Measurements from ENCODE around the gene CD180. TPM values are rescaled to one million over a fixed set of nuclear protein-coding genes. Genes with fewer than 3 reads are reported as not detected.

Gene CD180
- total RNA-seq, 1 donor from 2014 or later, result not detected

- H3K4me3 Mint-ChIP-seq (ENCODE audit: low read depth), result no peak overlapping the region
- no peaks in the 10 kb centered on the region for H3K27me3 Mint-ChIP-seq
- peaks cover 20% of the 10 kb centered on the region for H3K36me3 Mint-ChIP-seq (ENCODE audit: insufficient read depth)
- H3K27ac Mint-ChIP-seq, result no peak overlapping the region
- no peak for TF ChIP-seq CTCF (IDR thresholded peaks at IDR 0.05; ENCODE audit: unreplicated experiment)
- H3K4me1 Mint-ChIP-seq (ENCODE audit: low read depth), result peaks cover 38% of the 10 kb centered on the region
- no peaks in the 10 kb centered on the region for H3K9me3 Mint-ChIP-seq (ENCODE audit: low read depth)
- no peak for DNase-seq (ENCODE audit: low spot score, unreplicated experiment)
Measured at GRCh38 chr5:67140413-67140812, 56.2 kb downstream of the CD180 start.

GRCh38 chr5:67139030-67139429 lies 57.6 kb downstream of the CD180 start:
- peaks cover 30% of the 10 kb centered on the region for H3K4me1 Mint-ChIP-seq (ENCODE audit: low read depth)
- H3K9me3 Mint-ChIP-seq (ENCODE audit: low read depth), result no peaks in the 10 kb centered on the region
- H3K4me3 Mint-ChIP-seq (ENCODE audit: low read depth), result no peak overlapping the region
- no peak for DNase-seq (ENCODE audit: low spot score, unreplicated experiment)
- no peaks in the 10 kb centered on the region for H3K27me3 Mint-ChIP-seq
- H3K27ac Mint-ChIP-seq, result no peak overlapping the region
- peaks cover 14% of the 10 kb centered on the region for H3K36me3 Mint-ChIP-seq (ENCODE audit: insufficient read depth)
- TF ChIP-seq CTCF (IDR thresholded peaks at IDR 0.05; ENCODE audit: unreplicated experiment), result no peak

GRCh38 chr5:67135381-67135984 lies 61.1 kb downstream of the CD180 start:
- H3K27ac Mint-ChIP-seq, result no peak overlapping the region
- no peak overlapping the region for H3K4me3 Mint-ChIP-seq (ENCODE audit: low read depth)
- no peaks in the 10 kb centered on the region for H3K9me3 Mint-ChIP-seq (ENCODE audit: low read depth)
- H3K4me1 Mint-ChIP-seq (ENCODE audit: low read depth), result peaks cover 11% of the 10 kb centered on the region
- TF ChIP-seq CTCF (IDR thresholded peaks at IDR 0.05; ENCODE audit: unreplicated experiment), result no peak
- no peak for DNase-seq (ENCODE audit: low spot score, unreplicated experiment)
- H3K27me3 Mint-ChIP-seq, result no peaks in the 10 kb centered on the region
- peaks cover 9% of the 10 kb centered on the region for H3K36me3 Mint-ChIP-seq (ENCODE audit: insufficient read depth)

GRCh38 chr5:67133776-67134175 lies 62.8 kb downstream of the CD180 start:
- H3K4me1 Mint-ChIP-seq (ENCODE audit: low read depth), result peaks cover 2% of the 10 kb centered on the region
- H3K4me3 Mint-ChIP-seq (ENCODE audit: low read depth), result no peak overlapping the region
- no peaks in the 10 kb centered on the region for H3K9me3 Mint-ChIP-seq (ENCODE audit: low read depth)
- H3K36me3 Mint-ChIP-seq (ENCODE audit: insufficient read depth), result peaks cover 13% of the 10 kb centered on the region
- no peak overlapping the region for H3K27ac Mint-ChIP-seq
- no peaks in the 10 kb centered on the region for H3K27me3 Mint-ChIP-seq
- DNase-seq (ENCODE audit: low spot score, unreplicated experiment), result no peak
- no peak for TF ChIP-seq CTCF (IDR thresholded peaks at IDR 0.05; ENCODE audit: unreplicated experiment)

GRCh38 chr5:67133217-67133616 lies 63.4 kb downstream of the CD180 start:
- Mint-ChIP-seq H3K36me3 (ENCODE audit: insufficient read depth) (peaks cover 16% of the 10 kb centered on the region), H3K9me3 (ENCODE audit: low read depth) (peaks cover 2% of the 10 kb centered on the region), H3K27me3 (no peaks in the 10 kb centered on the region), H3K27ac (no peak overlapping the region), H3K4me1 (ENCODE audit: low read depth) (peaks cover 2% of the 10 kb centered on the region), H3K4me3 (ENCODE audit: low read depth) (no peak overlapping the region)
- TF ChIP-seq CTCF (IDR thresholded peaks at IDR 0.05; ENCODE audit: unreplicated experiment), result no peak
- no peak for DNase-seq (ENCODE audit: low spot score, unreplicated experiment)
